B cell (primary cell): Measurements from ENCODE around the gene NGEF.

Experiments used
- CTCF ChIP-seq: fragments of 200-600 bp; IDR thresholded peaks from one replicate; pipeline ENCODE4 v1.8.0; 2022; ENCODE audit warnings: antibody characterized with exemption, mild to moderate bottlenecking
- EZH2 ChIP-seq: IDR thresholded peaks from 2 replicates; pipeline ENCODE4 v1.6.1; 2012; ENCODE audit warnings: borderline replicate concordance, low read depth, mild to moderate bottlenecking, moderate library complexity, low read length; ENCODE audit not compliant: insufficient read depth, poor library complexity, severe bottlenecking

DNA sequence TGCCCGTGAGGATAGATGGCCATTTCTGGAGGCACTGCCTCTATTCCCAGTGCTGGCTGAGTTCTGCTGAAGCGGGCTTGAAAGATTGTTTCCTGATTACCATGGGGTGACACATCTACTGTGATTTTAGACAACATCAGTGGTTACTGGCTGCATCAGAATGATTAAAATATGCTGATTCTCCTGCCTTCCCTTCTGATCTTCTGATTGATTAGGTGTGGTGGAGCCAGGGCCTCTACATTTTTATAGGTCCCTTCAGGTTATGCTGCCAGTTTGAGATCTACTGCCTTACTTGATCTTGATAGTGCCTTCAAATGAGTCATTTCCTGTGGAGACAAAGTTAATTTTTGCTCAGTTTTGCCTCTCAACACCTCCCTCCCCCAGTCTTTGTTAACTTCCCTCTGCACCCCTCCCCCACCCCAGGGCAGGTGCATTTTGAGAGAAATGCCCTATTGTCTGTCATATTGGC lies 174.6 kb downstream of the NGEF start:
- no peak for TF ChIP-seq CTCF
- TF ChIP-seq EZH2: no peak
